ENCODE data around the gene LMOD1.

Gene LMOD1

DNA sequence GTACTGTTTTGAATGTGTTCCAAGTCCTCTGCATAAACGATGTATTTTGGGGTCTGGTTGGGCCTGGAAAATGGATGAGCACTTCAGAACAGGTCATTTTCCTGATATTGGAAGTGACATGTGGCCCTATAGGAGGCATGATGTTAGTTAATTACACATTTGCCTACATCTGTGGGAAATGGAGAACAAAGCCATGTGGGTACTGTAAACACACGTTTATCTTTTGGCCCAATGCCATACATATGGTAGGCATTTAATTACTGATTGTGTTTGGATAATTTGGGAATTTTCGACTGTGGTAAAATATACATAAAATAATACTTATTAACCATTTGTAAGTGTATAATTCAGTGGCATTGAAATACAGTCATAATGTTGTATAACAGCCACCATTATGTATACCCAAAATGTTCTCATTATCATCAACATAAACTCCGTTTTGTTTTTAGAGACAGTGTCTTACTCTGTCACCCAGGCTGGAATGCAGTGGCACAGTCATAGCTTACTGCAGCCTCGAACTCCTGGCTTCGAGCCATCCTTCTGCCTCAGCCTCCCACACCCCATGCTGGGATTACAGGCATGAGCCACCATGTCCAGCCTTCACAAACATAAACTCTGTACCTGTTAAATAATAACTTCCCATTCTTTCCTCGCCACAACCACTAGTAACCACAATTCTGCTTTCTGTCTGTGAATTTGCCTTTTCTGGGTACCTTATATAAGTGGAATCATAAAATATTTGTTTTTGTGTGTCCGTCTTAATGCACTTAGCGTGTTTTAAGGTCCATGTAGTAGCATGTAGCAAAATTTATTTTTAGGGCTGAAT, 24.2 kb upstream of the LMOD1 start:
- TF ChIP-seq PPARA (CRISPR knock-in tag; IDR thresholded peaks at IDR 0.05; ENCODE audit: borderline replicate concordance) (no peak), SNAI2 (CRISPR knock-in tag; IDR thresholded peaks at IDR 0.05) (no peak), CREB5 (CRISPR knock-in tag; IDR thresholded peaks at IDR 0.05; ENCODE audit: low read depth) (no peak), ZNF565 (CRISPR knock-in tag; conservative IDR thresholded peaks at IDR 0.05; ENCODE audit: low read depth) (no peak), TCF4 (CRISPR knock-in tag; IDR thresholded peaks at IDR 0.05; ENCODE audit: borderline replicate concordance) (peak; percentile 89), TSHZ2 (CRISPR knock-in tag; IDR thresholded peaks at IDR 0.05) (peak; percentile 64; the same call in 1 of the 2 replicates), TOX (CRISPR knock-in tag; IDR thresholded peaks at IDR 0.05; ENCODE audit: borderline replicate concordance) (no peak)
- ATAC-seq: no peak

GRCh38 chr1:201968202-201968925, 22.0 kb upstream of the LMOD1 start:
- TF ChIP-seq CSDC2 (CRISPR knock-in tag; IDR thresholded peaks at IDR 0.05) (no peak), ZFP3 (CRISPR knock-in tag; IDR thresholded peaks at IDR 0.05) (no peak), CSRNP3 (CRISPR knock-in tag; IDR thresholded peaks at IDR 0.05) (no peak), ZFP30 (CRISPR knock-in tag; IDR thresholded peaks at IDR 0.05) (no peak), TCF4 (CRISPR knock-in tag; IDR thresholded peaks at IDR 0.05; ENCODE audit: borderline replicate concordance) (no peak), ISL1 (CRISPR knock-in tag; IDR thresholded peaks at IDR 0.05) (no peak), ESRRG (CRISPR knock-in tag; IDR thresholded peaks at IDR 0.05) (no peak), TSHZ2 (CRISPR knock-in tag; IDR thresholded peaks at IDR 0.05) (no peak), TOX (CRISPR knock-in tag; IDR thresholded peaks at IDR 0.05; ENCODE audit: borderline replicate concordance) (no peak), BACH2 (CRISPR knock-in tag; IDR thresholded peaks at IDR 0.05; ENCODE audit: borderline replicate concordance) (no peak), GLIS3 (CRISPR knock-in tag; IDR thresholded peaks at IDR 0.05) (no peak), RARB (CRISPR knock-in tag; IDR thresholded peaks at IDR 0.05) (no peak), ZNF70 (CRISPR knock-in tag; IDR thresholded peaks at IDR 0.05) (no peak), PPARA (CRISPR knock-in tag; IDR thresholded peaks at IDR 0.05; ENCODE audit: borderline replicate concordance) (no peak), ZNF8 (CRISPR knock-in tag; IDR thresholded peaks at IDR 0.05) (no peak), ZC3H10 (CRISPR knock-in tag; IDR thresholded peaks at IDR 0.05) (no peak)
- TF ChIP-seq, protein P1, sequence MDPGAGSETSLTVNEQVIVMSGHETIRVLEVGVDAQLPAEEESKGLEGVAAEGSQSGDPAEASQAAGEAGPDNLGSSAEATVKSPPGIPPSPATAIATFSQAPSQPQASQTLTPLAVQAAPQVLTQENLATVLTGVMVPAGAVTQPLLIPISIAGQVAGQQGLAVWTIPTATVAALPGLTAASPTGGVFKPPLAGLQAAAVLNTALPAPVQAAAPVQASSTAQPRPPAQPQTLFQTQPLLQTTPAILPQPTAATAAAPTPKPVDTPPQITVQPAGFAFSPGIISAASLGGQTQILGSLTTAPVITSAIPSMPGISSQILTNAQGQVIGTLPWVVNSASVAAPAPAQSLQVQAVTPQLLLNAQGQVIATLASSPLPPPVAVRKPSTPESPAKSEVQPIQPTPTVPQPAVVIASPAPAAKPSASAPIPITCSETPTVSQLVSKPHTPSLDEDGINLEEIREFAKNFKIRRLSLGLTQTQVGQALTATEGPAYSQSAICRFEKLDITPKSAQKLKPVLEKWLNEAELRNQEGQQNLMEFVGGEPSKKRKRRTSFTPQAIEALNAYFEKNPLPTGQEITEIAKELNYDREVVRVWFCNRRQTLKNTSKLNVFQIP (CRISPR knock-in tag; IDR thresholded peaks at IDR 0.05; ENCODE audit: borderline replicate concordance, low read depth): no peak
- no peak for ATAC-seq
